HG02759 (cell line): Measurements from ENCODE around the gene DNAJC17.

ENCODE experiments used
- ATAC-seq: cut with Tn5 transposase; IDR thresholded peaks from one replicate; pipeline ENCODE4 v1.9.1; 2021; ENCODE audit warnings: mild to moderate bottlenecking, moderate library complexity; ENCODE audit not compliant: unreplicated experiment

DNAJC17 gene

GRCh38 chr15:40807028-40807887 lies at the start of gene DNAJC17, which contains the start of gene ZFYVE19:
Gene DNAJC17 (minus strand): TSS chr15:40807473. CDS start chr15:40807446, 27 bp downstream.
Gene ZFYVE19 (plus strand): TSS chr15:40807089. CDS start chr15:40807590, 501 bp downstream.
- ATAC-seq, result peak; percentile 94

GRCh38 chr15:40856746-40857145 lies 49.5 kb upstream of the DNAJC17 start:
- no peak for ATAC-seq

DNA sequence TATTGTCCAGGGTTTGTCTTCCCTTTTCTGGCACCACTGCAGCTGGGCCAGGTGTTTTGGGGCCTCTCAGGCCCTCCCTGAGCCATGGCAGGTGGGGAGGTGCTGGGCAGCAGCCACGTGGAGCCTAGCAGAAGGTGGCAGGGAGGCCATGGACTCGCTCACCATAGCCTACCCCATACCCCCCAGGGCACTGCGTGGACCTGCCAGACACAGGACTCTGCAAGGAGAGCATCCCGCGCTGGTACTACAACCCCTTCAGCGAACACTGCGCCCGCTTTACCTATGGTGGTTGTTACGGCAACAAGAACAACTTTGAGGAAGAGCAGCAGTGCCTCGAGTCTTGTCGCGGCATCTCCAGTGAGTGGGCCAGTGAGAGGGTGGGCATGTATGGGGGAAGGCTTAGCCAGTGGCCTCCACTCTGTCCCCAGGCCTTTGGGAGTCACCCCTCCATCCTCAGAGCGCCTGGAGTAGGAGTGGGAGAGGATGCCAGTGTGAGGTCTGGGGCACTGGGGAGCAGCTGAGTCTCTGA lies 48.5 kb upstream of the DNAJC17 start:
- no peak for ATAC-seq

- ATAC-seq, result no peak
These were observed 46.9 kb upstream of the DNAJC17 start for GRCh38 chr15:40854161-40854560.

GRCh38 chr15:40853241-40853890 lies 46.1 kb upstream of the DNAJC17 start:
- ATAC-seq, result no peak

- no peak for ATAC-seq
These were observed 45.3 kb upstream of the DNAJC17 start for GRCh38 chr15:40852529-40852928.

DNA sequence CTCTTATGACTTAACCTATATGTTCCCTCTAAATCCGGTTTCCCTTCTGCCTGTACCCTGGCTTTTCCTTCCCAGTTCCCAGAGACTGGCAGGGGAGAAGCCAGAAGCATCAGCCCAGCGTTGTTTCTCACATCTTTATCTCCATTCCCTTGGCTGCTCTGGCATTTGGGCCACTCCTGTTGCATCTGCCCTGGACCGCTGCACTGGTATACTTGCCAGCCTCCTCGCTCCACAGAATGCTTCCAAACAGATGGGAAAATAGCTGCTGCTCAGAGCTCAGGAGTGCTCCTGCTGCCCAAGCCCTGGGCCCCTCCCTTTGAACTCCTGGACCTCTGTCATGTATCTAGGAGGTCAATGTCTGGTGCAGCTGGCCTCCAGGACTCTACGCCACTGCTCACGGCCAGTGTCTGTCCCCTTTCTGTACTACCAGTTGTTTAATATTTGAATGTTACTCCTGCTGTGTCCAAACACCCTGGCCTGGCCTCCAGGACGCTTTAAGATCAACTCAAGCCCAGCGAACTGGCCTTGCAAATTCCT lies 43.4 kb upstream of the DNAJC17 start:
- no peak for ATAC-seq

DNA sequence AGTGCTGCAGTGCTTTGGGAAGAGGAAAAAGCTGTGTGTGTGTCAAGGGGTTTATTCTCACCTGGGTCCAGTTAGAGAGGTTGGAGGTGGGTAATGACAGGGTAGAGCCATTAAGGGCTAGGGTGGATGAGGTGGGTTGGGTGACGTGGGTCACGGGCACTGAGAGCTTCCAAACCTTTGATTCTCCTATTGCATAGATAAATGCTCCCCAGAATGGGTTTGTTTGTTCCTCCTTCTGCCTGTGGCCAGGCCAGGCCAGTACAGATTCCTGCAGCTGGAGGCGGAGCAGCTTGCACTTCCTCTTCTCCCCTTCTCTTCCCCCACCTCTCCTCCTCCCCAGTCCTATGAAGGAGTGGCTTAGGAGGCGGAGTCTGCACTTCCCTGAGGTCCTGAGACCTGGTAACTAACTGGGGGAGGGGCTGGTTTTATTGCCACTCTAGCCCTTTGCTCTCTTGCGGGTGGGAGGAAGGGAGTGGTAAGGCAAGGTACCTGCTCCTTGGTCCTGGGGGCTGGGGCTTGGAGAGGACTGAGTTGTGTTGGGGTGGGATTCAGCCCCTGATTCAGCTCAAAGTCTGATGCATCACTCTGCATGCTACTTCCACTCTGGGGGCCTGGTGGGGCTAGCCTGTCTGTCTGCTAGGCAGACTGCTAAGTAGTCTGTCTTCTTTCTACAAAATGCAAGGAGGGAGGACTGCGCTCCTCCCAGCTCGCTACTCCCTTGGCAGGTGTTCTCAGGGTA lies 40.1 kb upstream of the DNAJC17 start:
- ATAC-seq, result peak; percentile 81

- ATAC-seq, result peak; percentile 23
These were observed 39.6 kb upstream of the DNAJC17 start for GRCh38 chr15:40846841-40847222.

DNA sequence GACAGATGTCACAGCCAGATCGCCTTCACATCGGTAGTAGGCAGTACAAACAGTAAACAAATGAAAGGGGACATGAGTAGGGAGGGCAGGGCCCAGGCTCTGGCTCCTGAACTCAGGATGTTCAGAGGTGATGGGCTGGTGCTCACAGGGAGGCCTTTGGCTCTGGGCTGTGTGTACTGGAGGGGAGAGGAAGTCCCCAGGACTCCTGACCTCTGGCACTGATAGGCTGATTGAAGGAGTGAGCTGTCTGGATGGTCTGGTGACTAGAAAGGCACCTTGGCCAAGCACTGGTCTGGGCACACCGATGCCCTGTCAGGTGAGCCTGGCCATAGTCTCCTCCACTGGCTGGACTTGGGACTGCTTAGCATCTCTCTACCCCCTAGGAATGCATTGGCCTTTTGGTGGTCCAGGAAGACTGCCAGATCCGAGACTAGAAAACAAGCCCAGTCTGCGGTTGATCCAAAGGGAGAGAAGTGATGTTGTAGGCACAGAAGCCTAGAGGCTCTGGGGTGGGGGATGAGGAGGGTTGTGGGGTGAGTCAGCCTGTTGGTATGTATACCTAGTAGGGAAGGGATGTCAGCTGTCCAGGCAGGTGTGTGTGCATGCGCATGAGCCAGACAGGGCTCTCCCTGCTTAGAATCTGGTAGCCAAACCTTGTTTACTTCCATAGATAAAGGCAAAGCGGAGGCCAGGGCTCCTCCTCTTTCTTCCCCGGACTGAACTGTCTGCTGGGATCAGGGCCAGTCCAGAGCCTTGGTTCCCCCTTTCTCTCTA lies 38.4 kb upstream of the DNAJC17 start:
- ATAC-seq, result no peak

DNA sequence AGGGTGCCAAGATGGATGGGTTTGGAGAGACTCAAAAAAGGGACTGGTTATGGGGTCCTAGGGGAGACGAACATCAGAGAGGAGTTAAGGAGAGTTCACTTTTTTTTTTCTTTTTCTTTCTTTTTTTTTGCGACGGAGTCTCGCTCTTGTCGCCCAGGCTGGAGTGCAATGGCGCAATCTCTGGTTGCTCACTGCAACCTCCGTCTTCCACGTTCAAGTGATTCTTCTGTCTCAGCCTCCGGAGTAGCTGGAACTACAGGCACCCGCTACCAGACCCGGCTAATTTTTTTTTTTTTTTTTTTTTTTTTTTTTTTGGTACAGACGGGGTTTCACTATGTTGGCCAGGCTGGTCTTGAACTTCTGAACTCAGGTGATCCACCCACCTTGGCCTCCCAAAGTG lies 37.8 kb upstream of the DNAJC17 start:
- no peak for ATAC-seq

GRCh38 chr15:40844696-40845030 lies 37.4 kb upstream of the DNAJC17 start:
- no peak for ATAC-seq

DNA sequence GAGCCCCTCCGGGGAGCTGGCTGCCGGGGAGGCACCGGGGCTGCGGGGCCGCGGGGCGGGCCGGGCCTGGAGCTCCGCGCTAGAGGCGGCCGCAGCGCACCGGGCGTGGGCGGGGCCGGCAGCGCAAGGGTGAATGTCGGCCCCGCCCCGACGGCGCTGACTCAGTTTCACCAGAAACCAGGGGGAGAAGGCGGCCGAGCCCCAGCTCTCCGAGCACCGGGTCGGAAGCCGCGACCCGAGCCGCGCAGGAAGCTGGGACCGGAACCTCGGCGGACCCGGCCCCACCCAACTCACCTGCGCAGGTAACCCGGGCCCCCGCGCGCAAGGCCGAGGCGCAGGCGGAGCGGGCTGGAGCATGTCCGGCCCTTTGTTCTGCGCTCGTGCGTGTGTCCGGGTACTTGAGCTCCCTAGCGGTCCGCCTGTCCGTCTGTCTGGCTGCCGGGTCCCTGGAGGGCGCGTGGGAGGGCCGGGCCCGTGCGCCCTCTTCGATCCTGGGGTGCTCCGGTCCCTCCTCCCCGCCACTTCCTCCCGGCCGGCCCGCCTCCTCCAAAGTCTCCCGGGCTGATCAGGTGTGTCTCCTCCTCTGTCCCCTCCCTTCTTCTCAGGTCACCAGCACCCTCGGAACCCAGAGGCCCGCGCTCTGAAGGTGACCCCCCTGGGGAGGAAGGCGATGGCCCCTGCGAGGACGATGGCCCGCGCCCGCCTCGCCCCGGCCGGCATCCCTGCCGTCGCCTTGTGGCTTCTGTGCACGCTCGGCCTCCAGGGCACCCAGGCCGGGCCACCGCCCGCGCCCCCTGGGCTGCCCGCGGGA lies 36.8 kb upstream of the DNAJC17 start, which contains the start of gene SPINT1:
SPINT1 (plus strand) TSS at position 164 of the 811 bp plus-strand sequence; CDS start at position 671, 507 bp downstream.
- ATAC-seq, result no peak

- ATAC-seq, result no peak
These were observed 36.1 kb upstream of the DNAJC17 start for GRCh38 chr15:40843261-40843884.

GRCh38 chr15:40841741-40842140 lies 34.5 kb upstream of the DNAJC17 start:
- ATAC-seq, result no peak

DNA sequence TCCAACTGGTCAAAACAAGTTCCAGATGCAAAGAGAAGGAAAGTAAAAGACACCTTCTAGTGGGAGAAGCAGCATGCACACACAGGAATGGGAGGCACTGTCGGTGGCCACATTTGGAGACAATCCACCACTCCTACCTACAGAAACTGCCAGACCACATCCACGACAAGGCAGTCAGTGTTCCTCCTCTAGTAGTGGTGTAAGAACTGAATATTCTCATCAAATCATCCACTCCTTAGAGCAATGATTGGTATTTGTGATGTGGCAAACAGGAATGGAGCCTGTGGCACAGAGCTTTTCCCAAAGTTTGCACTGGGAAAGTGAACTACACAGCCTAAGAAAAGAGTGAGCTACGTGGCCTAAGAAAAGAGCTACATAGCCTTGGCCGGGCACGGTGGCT lies 31.5 kb upstream of the DNAJC17 start:
- ATAC-seq, result no peak

- no peak for ATAC-seq
These were observed 28.7 kb upstream of the DNAJC17 start for GRCh38 chr15:40836020-40836419.

GRCh38 chr15:40832903-40833302 lies 25.6 kb upstream of the DNAJC17 start:
- ATAC-seq, result no peak

GRCh38 chr15:40831861-40832260 lies 24.6 kb upstream of the DNAJC17 start:
- ATAC-seq, result no peak
